Liver (tissue), 9 donors: Measurements from ENCODE around the gene DNAJC5. TPM values are rescaled to one million over a fixed set of nuclear protein-coding genes. Genes with fewer than 3 reads are reported as not detected.

Experiments used
- DNase-seq: peaks from one replicate; pipeline ENCODE4 v3.0.0-alpha.2; 2017; ENCODE audit warnings: low spot score
- H3K27ac ChIP-seq, 2 donors: one replicate each; pipeline ENCODE4 v1.7.0; 2013; ENCODE audit warnings: inconsistent platforms in 2 of 2, low read length in 2 of 2, control low read depth in 1 of 2, low read depth in 1 of 2, mild to moderate bottlenecking in 1 of 2
- H3K27me3 ChIP-seq, 4 donors: one replicate each; pipeline versions ENCODE4 v1.6.1 to v1.7.0; 2013; ENCODE audit warnings: low read length in 3 of 4, inconsistent platforms in 1 of 4, mild to moderate bottlenecking in 1 of 4, moderate library complexity in 1 of 4; ENCODE audit not compliant: control insufficient read depth in 4 of 4, insufficient read depth in 4 of 4
- H3K36me3 ChIP-seq, 4 donors: one replicate each; pipeline versions ENCODE4 v1.6.1 to v1.7.0; 2013; ENCODE audit warnings: low read length in 3 of 4, mild to moderate bottlenecking in 3 of 4, low read depth in 1 of 4, moderate library complexity in 1 of 4; ENCODE audit not compliant: control insufficient read depth in 4 of 4, insufficient read depth in 3 of 4
- H3K4me1 ChIP-seq, 4 donors: one replicate each; pipeline versions ENCODE4 v1.6.1 to v1.7.0; 2013; ENCODE audit warnings: low read length in 3 of 4, mild to moderate bottlenecking in 3 of 4, moderate library complexity in 1 of 4; ENCODE audit not compliant: control insufficient read depth in 4 of 4, insufficient read depth in 4 of 4
- H3K4me3 ChIP-seq, 3 donors: one replicate each; pipeline versions ENCODE4 v1.6.1 to v1.7.0; 2013; ENCODE audit warnings: low read length in 3 of 3, control low read depth in 1 of 3, low read depth in 1 of 3, mild to moderate bottlenecking in 1 of 3
- H3K9ac ChIP-seq, 2 donors: one replicate each; pipeline ENCODE4 v1.7.0; 2013; ENCODE audit warnings: low read length in 2 of 2, mild to moderate bottlenecking in 2 of 2, moderate library complexity in 2 of 2, control low read depth in 1 of 2, low read depth in 1 of 2
- H3K9me3 ChIP-seq, 4 donors: one replicate each; pipeline versions ENCODE4 v1.6.1 to v1.7.0; 2013; ENCODE audit warnings: low read length in 3 of 4; ENCODE audit not compliant: control insufficient read depth in 4 of 4
- FOXA1 ChIP-seq: IDR thresholded peaks from 2 replicates; pipeline ENCODE4 v1.6.1; 2016; ENCODE audit warnings: antibody characterized with exemption
- FOXA2 ChIP-seq: IDR thresholded peaks from 2 replicates; pipeline ENCODE4 v1.6.1; 2016; ENCODE audit warnings: antibody characterized with exemption
- HNF4A ChIP-seq, 2 donors: conservative IDR thresholded peaks; 2 replicates each; pipeline ENCODE4 v1.6.1; 2016; ENCODE audit warnings: antibody characterized with exemption in 2 of 2, mild to moderate bottlenecking in 2 of 2
- JUND ChIP-seq, 2 donors: IDR thresholded peaks; 2 replicates each; pipeline ENCODE4 v1.6.1; 2016; ENCODE audit warnings: antibody characterized with exemption in 2 of 2
- NR2F2 ChIP-seq: IDR thresholded peaks from 2 replicates; pipeline ENCODE4 v1.6.1; 2016; ENCODE audit warnings: antibody characterized with exemption
- RAD21 ChIP-seq, 2 donors: IDR thresholded peaks; 2 replicates each; pipeline ENCODE4 v1.6.1; 2016; ENCODE audit warnings: antibody characterized with exemption in 2 of 2, mild to moderate bottlenecking in 2 of 2
- SP1 ChIP-seq: IDR thresholded peaks from 2 replicates; pipeline ENCODE4 v1.6.1; 2018; ENCODE audit warnings: antibody characterized with exemption, mild to moderate bottlenecking
- TAF1 ChIP-seq: conservative IDR thresholded peaks from 2 replicates; pipeline ENCODE4 v1.6.1; 2016; ENCODE audit warnings: antibody characterized with exemption, mild to moderate bottlenecking
- WGBS: extraction: QIAGEN DNeasy Blood & Tissue Kit; methylation state at CpG from one replicate; pipeline ENCODE4 v1.1.7; 2013; 5-methylcytosine and 5-hydroxymethylcytosine counted together
- polyA plus RNA-seq, 2 donors: library from polyadenylated mRNA; stranded (reverse) in 1 of 2; unstranded in 1 of 2; fragments of 200-250 nt in 1 of 2; fragments of >200 nt in 1 of 2; fragmentation: Nextera tagmentation in 1 of 2; extraction: Ambion mirVana in 1 of 2; gene quantifications; one replicate each; pipeline versions ENCODE4 v1.2.1 to v1.2.3, GENCODE V29; 2013 to 2015
- total RNA-seq, 2 donors: library from RNA; depleted of rRNA; stranded (reverse); fragments of >200 nt; gene quantifications; one replicate each; pipeline ENCODE4 v1.2.3, GENCODE V29; 2014
- TF ChIP-seq, protein P1 (sequence below): fragments of 150-350 bp; IDR thresholded peaks from 2 replicates; pipeline ENCODE4 v1.5.1; 2017; ENCODE audit warnings: improper control_type of control experiment, low read depth, low read length; ENCODE audit not compliant: missing input control
- TF ChIP-seq, protein P2 (sequence below): IDR thresholded peaks from 2 replicates; pipeline ENCODE4 v1.6.1; 2016; ENCODE audit warnings: antibody characterized with exemption
- donor health status: healthy.
- donor health status: healthy.
- donor health status: healthy.
- donor health status: healthy.
- donor health status: healthy.

The DNAJC5 gene
- total and polyA plus RNA-seq, 4 donors = 8.2 to 28.6 (median 18.7) TPM

GRCh38 chr20:63900413-63900812, 5.5 kb downstream of the DNAJC5 start:
- Histone ChIP-seq H3K36me3 (no peaks in the 10 kb centered on the region), H3K4me1 (peaks cover 3 to 38% (median 24%) of the 10 kb centered on the region in 4 donors), H3K9ac (no peak overlapping the region), H3K9me3 (no peaks in the 10 kb centered on the region), H3K4me3 (no peak overlapping the region), H3K27me3 (no peaks in the 10 kb centered on the region), H3K27ac (peak overlapping the region in 1 of 2 donors; percentile 42)
- TF ChIP-seq RAD21 (IDR thresholded peaks at IDR 0.05) (no peak), FOXA1 (no peak), JUND (IDR thresholded peaks at IDR 0.05) (no peak), FOXA2 (no peak), NR2F2 (no peak)
- TF ChIP-seq, protein P1, sequence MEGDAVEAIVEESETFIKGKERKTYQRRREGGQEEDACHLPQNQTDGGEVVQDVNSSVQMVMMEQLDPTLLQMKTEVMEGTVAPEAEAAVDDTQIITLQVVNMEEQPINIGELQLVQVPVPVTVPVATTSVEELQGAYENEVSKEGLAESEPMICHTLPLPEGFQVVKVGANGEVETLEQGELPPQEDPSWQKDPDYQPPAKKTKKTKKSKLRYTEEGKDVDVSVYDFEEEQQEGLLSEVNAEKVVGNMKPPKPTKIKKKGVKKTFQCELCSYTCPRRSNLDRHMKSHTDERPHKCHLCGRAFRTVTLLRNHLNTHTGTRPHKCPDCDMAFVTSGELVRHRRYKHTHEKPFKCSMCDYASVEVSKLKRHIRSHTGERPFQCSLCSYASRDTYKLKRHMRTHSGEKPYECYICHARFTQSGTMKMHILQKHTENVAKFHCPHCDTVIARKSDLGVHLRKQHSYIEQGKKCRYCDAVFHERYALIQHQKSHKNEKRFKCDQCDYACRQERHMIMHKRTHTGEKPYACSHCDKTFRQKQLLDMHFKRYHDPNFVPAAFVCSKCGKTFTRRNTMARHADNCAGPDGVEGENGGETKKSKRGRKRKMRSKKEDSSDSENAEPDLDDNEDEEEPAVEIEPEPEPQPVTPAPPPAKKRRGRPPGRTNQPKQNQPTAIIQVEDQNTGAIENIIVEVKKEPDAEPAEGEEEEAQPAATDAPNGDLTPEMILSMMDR = no peak
- TF ChIP-seq, protein P2, sequence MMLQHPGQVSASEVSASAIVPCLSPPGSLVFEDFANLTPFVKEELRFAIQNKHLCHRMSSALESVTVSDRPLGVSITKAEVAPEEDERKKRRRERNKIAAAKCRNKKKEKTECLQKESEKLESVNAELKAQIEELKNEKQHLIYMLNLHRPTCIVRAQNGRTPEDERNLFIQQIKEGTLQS = no peak
- WGBS = 66% methylated on average over 3 of the region's 3 CpGs
- no peak for DNase-seq

DNA sequence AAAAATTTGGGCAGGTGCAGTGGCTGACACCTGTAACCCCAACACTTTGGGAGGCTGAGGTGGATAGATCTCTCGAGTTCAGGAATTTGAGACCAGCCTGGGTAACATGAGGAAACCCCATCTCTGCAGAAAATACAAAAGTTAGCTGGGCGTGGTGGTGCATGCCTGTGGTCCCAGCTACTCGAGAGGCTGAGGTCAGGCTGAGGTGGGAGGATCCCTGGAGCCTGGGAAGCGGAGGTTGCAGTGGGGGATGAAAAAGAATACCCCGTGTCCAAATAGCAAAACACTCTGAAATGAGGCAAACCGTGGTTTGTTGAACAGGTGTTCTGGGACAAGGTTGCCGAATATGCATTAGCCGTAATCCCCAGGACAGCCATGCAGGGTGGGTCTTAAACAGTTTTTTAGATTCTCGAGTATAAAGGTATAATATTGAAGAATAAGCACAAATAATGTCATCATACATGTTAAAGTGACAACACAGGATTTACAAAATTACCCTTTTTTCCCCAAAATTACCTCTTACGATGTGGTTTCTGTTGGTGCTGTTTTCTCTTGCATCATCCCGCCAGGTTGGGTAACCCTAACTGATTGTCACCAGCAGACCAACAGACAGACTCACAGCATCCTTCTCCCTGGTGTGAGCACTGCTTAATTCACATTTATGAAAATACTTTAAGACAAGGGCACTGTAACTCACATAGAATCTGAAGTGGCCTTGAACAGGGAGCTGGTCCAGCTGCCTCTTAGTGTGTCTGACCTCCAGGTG, 9.1 kb downstream of the DNAJC5 start:
- Histone ChIP-seq H3K27me3 (no peaks in the 10 kb centered on the region), H3K36me3 (no peaks in the 10 kb centered on the region), H3K9me3 (no peaks in the 10 kb centered on the region), H3K4me1 (peaks cover 6 to 20% (median 11%) of the 10 kb centered on the region in 4 donors), H3K27ac (peak overlapping the region in 1 of 2 donors; percentile 12), H3K4me3 (no peak overlapping the region), H3K9ac (no peak overlapping the region)
- DNase-seq = no peak
- WGBS = 86% methylated on average over 11 of the region's 11 CpGs
- TF ChIP-seq, protein P2 = peak; percentile 46
- no peak for TF ChIP-seq TAF1

GRCh38 chr20:63908008-63908682, 13.2 kb downstream of the DNAJC5 start:
- Histone ChIP-seq H3K9me3 (no peaks in the 10 kb centered on the region), H3K4me3 (no peak overlapping the region), H3K27ac (no peak overlapping the region), H3K36me3 (no peaks in the 10 kb centered on the region), H3K9ac (no peak overlapping the region), H3K4me1 (peaks cover 3 to 12% (median 5%) of the 10 kb centered on the region in 4 donors), H3K27me3 (no peaks in the 10 kb centered on the region)
- WGBS = 69% methylated on average over 16 of the region's 16 CpGs
- DNase-seq = no peak
- TF ChIP-seq JUND (IDR thresholded peaks at IDR 0.05) (no peak), HNF4A (conservative IDR thresholded peaks at IDR 0.05) (peak; percentile 19 to 44), SP1 (peak; percentile 13), RAD21 (IDR thresholded peaks at IDR 0.05) (no peak)
- TF ChIP-seq, protein P2 = no peak
